ENCODE data around the gene PLXNB1.

Gene PLXNB1

GRCh38 chr3:48415251-48415953 is 14.5 kb downstream of the PLXNB1 start:
- H3K4me1 ChIP-seq (ENCODE audit: low read depth, poor library complexity, severe bottlenecking), result no peaks in the 10 kb centered on the region
- H3K79me2 ChIP-seq (ENCODE audit: insufficient read depth, low read depth), result no peaks in the 10 kb centered on the region
- H3K9ac ChIP-seq, result no peak overlapping the region
- H3K36me3 ChIP-seq (ENCODE audit: insufficient read depth), result no peaks in the 10 kb centered on the region
- H4K20me1 ChIP-seq (ENCODE audit: insufficient read depth), result no peaks in the 10 kb centered on the region
- H3K4me3 ChIP-seq (IDR thresholded peaks at IDR 0.05; ENCODE audit: insufficient read depth, low read depth, low read length), result no peak overlapping the region
- H3K27me3 ChIP-seq (ENCODE audit: insufficient read depth, low read depth), result no peaks in the 10 kb centered on the region
- no peak overlapping the region for H2AFZ ChIP-seq (ENCODE audit: low read depth)
- TF ChIP-seq CTCF (conservative IDR thresholded peaks at IDR 0.05; ENCODE audit: low read depth, low read length), result no peak
- no peak overlapping the region for H3K27ac ChIP-seq
- no peak overlapping the region for H3K4me2 ChIP-seq

- TF ChIP-seq CTCF (conservative IDR thresholded peaks at IDR 0.05; ENCODE audit: low read depth, low read length), result no peak
- no peak overlapping the region for H3K4me2 ChIP-seq
- no peaks in the 10 kb centered on the region for H3K36me3 ChIP-seq (ENCODE audit: insufficient read depth)
- H3K27ac ChIP-seq, result no peak overlapping the region
- H2AFZ ChIP-seq (ENCODE audit: low read depth), result no peak overlapping the region
- no peak overlapping the region for H3K9ac ChIP-seq
- no peaks in the 10 kb centered on the region for H3K27me3 ChIP-seq (ENCODE audit: insufficient read depth, low read depth)
- no peak overlapping the region for H3K4me3 ChIP-seq (IDR thresholded peaks at IDR 0.05; ENCODE audit: insufficient read depth, low read depth, low read length)
- H3K4me1 ChIP-seq (ENCODE audit: low read depth, poor library complexity, severe bottlenecking), result no peaks in the 10 kb centered on the region
- no peaks in the 10 kb centered on the region for H4K20me1 ChIP-seq (ENCODE audit: insufficient read depth)
- no peaks in the 10 kb centered on the region for H3K79me2 ChIP-seq (ENCODE audit: insufficient read depth, low read depth)
Observed at GRCh38 chr3:48414376-48415250, 15.3 kb downstream of the PLXNB1 start.

GRCh38 chr3:48413611-48414010 is 16.3 kb downstream of the PLXNB1 start:
- Histone ChIP-seq H3K79me2 (ENCODE audit: insufficient read depth, low read depth) (no peaks in the 10 kb centered on the region), H3K4me3 (IDR thresholded peaks at IDR 0.05; ENCODE audit: insufficient read depth, low read depth, low read length) (no peak overlapping the region), H3K36me3 (ENCODE audit: insufficient read depth) (no peaks in the 10 kb centered on the region), H3K4me2 (no peak overlapping the region), H4K20me1 (ENCODE audit: insufficient read depth) (no peaks in the 10 kb centered on the region), H2AFZ (ENCODE audit: low read depth) (no peak overlapping the region), H3K9ac (no peak overlapping the region), H3K4me1 (ENCODE audit: low read depth, poor library complexity, severe bottlenecking) (no peaks in the 10 kb centered on the region), H3K27me3 (ENCODE audit: insufficient read depth, low read depth) (no peaks in the 10 kb centered on the region), H3K27ac (no peak overlapping the region)
- TF ChIP-seq CTCF (conservative IDR thresholded peaks at IDR 0.05; ENCODE audit: low read depth, low read length), result no peak

GRCh38 chr3:48413086-48413485 is 16.8 kb downstream of the PLXNB1 start:
- no peak for TF ChIP-seq CTCF (conservative IDR thresholded peaks at IDR 0.05; ENCODE audit: low read depth, low read length)
- no peaks in the 10 kb centered on the region for H3K4me1 ChIP-seq (ENCODE audit: low read depth, poor library complexity, severe bottlenecking)
- no peaks in the 10 kb centered on the region for H3K27me3 ChIP-seq (ENCODE audit: insufficient read depth, low read depth)
- H3K4me3 ChIP-seq (IDR thresholded peaks at IDR 0.05; ENCODE audit: insufficient read depth, low read depth, low read length), result no peak overlapping the region
- no peaks in the 10 kb centered on the region for H4K20me1 ChIP-seq (ENCODE audit: insufficient read depth)
- no peak overlapping the region for H3K27ac ChIP-seq
- H3K36me3 ChIP-seq (ENCODE audit: insufficient read depth), result no peaks in the 10 kb centered on the region
- H3K4me2 ChIP-seq, result no peak overlapping the region
- no peak overlapping the region for H3K9ac ChIP-seq
- H3K79me2 ChIP-seq (ENCODE audit: insufficient read depth, low read depth), result no peaks in the 10 kb centered on the region
- H2AFZ ChIP-seq (ENCODE audit: low read depth), result no peak overlapping the region

All from KMS-11 (cell line).